NCI-H2029 treated with DMSO at 0.1 percent for 48 hours (cell line): Measurements from ENCODE around the gene ALPG.
A peak's percentile ranks its signal among the peaks of the same experiment; 100 is the strongest.
"Not testable (repeated sequence)": the region's sequence is repeated elsewhere in the genome, so short reads cannot be mapped to it uniquely, and the experiment has no call there.

Experiments used
- DNase-seq: peaks from one replicate; lab custom pipeline; 2025; lab: John Stamatoyannopoulos, UW

ALPG gene

DNA sequence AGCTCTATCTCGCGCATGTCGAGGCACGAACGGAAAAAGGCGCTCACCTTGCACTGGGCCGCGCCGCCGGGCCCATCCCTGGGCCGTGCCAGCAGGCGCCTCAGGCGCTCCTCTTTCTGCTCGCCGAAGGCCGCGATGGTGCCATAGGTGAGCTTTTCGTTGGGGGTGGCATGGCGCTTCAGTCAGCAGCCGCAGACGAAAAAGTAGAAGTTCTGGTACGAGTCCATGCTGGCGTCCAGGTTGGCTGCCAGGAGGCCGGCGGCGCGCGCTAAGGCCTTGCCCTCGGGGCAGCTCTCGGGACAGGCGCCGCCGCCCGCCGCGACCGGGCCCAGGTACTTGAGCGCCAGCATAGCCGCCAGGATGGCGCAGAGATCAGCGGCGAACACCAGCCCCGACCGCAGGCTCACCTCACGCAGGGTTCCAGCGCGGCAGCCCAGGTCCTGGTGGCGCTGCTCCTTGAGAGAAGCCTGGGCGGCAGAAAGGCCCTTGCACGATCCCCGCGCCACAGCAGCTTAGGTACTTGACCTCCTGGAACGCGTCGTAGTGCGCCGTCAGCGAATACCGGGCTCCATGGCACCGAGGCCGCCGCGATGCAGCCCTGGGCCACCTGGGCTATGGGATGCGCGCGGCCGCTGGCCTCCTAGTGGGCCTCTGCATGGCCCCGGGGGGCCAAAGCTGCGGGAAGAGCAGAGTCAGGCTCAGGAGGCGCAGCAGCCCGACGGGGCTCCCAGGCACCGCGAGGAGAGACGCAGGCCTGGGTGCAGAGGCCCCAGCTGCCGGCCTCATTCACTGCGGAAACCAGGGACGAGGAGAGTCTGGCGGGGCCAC, 12.8 kb downstream of the ALPG start:
- no peak for DNase-seq

DNA sequence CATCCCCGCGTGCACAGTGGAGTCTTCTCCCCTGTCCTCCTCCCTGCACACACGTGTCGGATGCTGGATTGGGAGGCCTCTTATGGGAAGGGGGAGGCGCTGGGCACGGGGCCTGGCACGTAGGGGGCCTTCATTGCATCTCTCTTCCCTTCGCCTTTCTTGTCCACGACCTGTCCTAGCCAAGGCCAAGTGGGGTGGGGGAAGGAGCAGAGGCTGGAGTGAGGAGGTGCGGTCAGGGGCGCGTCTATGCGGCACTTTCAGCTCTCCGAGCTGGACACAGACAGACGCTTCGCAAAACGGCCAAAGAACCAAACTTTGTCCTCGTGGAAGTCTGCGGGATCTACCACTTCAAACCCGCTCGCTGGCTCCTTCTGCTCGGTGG, 13.4 kb downstream of the ALPG start:
- no peak for DNase-seq

DNA sequence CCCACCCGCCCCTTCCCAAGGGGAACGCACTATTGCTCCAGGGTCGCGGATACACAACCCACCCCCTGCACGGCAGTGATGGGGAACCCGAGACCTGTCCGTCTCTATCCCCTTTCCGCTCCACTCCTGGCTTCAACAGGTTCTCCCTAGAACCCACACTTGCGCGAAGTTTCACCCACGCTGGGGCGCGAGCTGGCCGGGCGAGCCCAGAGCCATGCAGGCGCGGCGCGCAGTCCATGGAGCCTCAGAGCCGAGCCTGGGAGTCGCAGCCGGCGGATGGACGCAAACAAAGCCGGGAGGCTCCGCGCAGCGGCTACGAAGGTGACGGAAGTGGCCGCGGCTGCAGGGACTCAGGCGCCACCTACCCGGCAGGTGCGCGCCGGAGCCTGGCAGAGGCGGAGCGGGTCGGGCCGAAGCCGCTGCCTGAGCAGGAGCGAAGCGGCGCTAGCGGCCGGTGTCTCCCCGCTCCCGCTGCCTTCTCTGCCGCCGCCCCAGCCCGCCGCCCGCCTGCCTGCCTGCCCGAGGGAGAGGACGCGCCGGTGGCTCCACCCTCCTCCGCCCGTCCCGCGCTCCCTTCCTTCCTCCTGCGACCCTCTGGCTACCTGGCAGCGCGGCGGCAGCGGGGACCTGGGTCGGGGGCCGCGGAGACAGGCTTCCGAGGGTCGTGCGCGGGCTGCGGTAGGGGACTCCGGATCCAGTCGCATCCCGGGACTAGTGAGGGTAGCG, 14.0 kb downstream of the ALPG start:
- peak; percentile 17 for DNase-seq

DNA sequence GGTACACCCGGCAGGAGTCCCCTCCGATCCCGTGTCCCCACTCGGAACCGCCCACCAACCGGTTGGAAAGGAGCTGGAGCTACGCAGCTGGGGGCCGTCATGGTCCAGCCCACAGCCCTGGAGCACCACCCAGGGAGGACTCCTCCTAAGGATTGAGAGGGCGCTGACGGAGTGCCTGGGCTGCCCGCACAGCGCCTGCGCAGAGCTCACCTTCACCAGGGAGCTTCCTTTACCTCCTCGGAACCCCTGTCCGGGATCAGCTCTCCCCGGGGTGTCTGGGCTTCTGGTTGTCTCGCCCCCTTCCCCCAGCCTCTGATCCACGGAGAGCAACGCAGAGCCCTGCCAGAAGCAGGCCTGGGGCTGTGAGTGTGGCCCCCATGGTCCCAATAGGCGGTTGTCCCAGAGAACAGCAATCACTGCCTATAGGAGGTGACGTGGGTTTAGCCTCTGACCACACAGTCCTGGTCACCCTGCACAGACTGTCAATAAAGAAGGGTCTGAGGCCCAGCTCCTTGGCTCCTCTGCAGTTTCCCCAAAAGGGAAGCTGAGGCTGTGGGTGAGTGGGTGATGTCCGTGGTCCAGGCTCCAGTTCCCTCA, 14.6 kb downstream of the ALPG start:
- DNase-seq, result no peak

DNA sequence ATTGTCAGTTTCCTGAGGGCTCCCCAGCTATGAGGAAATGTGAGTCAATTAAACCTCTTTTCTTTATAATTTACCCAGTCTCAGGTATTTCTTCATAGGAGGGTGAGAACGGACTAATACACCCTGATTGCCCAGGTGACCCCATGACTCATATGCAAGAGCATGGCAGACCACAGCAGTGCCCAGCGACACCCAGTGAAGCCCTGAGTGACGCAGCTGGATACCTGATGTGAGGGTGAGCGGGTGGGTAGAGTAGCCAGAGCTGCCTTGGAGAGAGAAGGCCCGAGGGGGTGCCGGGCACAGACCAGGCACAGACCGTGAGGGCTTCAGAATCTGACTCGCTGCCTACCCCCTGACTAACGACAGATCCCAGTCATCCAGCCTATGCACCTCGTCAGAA, 15.4 kb downstream of the ALPG start:
- DNase-seq, result no peak

GRCh38 chr2:232422996-232423395, 16.4 kb downstream of the ALPG start:
- DNase-seq, result not testable (repeated sequence)

- not testable (repeated sequence) for DNase-seq
Observed at GRCh38 chr2:232423407-232423806, 16.8 kb downstream of the ALPG start.

- DNase-seq, result no peak
Observed at GRCh38 chr2:232431705-232432590, 25.3 kb downstream of the ALPG start.

- DNase-seq, result no peak
Observed at GRCh38 chr2:232432598-232433184, 26.0 kb downstream of the ALPG start.

- not testable (repeated sequence) for DNase-seq
Observed at GRCh38 chr2:232433622-232434021, 27.0 kb downstream of the ALPG start.

GRCh38 chr2:232434091-232434490, 27.4 kb downstream of the ALPG start:
- no peak for DNase-seq

DNA sequence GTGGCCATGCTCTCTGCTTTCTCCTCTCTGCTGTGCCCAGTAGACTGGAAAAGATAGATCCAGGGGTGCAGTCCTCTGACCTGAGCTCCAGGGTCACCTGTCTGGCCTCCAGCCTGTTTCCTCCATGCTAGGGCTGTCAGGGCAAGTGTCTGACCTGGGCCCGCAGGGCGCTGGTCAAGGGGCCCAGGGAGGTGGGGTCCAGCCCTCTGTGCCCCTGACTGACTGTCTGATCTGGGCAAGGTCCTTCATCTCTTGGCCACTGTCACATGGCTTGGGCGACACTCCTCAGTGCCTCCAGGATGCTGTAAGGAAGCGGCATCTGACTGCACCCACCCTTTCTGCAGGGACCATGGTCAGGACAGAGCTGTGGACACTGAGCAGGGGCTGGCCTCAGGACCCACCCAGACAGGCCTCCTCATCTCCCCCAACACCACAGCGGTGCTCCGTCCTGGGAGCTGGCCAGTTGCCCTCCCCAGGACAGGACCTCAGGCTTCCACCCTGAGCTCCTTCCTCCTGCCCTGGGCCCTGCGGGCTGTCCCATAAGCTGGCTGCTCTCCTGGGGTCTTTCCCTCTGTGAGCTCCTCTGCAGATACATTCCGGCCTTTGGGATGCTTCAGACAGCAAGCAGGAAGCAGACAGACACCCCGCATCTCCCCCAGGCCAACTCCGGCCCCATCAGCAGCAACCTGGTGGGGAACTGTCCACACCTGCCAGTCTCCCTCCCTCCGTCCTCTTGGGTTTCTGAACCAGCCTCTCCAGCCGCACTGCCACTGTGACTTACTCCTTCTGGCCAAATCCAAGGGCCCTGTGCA, 28.1 kb downstream of the ALPG start:
- no peak for DNase-seq

GRCh38 chr2:232435375-232435648, 28.7 kb downstream of the ALPG start:
- DNase-seq, result no peak

DNA sequence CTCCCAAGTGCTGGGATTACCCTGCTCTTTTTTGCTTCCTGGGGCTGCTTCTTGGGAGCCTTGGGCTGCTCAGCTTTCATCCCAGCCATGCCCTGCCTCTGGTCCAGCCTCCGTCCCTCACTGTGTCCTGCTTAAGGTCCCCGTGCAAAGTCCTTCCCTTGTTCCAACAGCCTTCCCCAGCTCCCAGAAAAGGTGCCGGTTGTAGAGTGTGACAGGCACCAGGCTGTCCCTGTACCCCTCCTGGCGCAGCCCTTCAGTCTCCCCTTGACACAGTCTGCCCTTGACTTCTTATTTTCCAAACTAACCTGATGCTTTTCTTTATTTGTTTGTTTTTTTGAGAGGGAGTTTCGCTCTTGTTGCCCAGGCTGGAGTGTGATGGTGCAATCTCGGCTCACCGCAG, 29.2 kb downstream of the ALPG start:
- DNase-seq, result no peak

DNA sequence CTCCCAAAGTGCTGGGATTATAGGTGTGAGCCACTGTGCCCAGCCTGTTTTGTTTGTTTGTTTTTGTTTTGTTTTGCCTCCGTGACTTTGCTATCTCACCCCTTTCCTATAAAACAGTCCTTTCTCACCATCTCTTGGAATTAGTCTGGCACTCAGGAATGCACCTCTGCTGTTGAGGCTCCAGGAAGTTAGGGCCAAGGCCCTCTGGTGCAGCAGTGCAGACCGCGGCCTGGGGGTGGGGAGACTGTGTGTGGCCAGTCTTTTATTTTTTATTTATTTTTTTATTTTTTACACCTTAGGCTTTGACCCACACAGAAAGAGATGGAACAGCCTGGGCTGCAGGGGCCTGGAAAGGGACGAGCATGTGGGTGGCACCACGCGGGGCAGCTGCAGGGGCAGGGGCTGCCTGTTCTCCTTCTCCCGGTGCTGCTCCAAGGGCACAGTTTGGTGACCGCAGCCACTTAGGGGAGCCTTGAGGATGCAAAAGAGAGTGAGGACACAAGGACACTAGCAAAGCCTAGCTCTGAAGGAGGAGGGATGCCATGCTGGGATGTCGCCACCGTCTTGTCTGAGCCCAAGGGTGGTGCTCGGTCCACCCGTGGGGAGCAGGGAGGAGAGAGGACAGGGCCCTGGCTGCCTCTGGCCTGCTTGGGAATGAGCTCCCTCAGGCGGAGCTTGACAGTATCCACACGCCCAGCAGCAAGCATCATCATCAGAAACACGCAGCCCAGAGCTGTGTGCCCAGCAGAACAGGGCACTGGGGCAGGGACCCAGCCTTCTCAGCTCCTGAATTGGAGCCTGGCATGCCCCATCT, 29.9 kb downstream of the ALPG start:
- DNase-seq, result no peak

DNA sequence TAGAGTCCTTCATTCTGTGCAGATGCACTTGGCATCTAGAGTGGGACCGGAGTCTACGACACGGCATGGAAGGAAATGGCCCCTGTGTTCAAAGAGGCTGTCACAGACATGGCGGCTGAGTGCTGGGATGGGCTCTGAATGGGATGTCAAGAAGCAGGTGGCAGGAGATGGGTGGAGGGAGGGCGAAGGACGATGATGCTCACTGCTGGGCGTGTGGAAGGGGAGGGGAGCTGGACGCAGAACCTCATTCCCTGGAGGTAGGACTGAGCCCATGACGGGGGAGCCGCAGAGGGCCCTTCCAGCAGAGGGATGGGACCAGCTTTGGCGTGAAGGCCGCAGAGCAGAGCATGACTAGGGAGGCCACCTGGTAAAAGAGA, 30.5 kb downstream of the ALPG start:
- no peak for DNase-seq

GRCh38 chr2:232438091-232438490, 31.4 kb downstream of the ALPG start:
- DNase-seq, result no peak

DNA sequence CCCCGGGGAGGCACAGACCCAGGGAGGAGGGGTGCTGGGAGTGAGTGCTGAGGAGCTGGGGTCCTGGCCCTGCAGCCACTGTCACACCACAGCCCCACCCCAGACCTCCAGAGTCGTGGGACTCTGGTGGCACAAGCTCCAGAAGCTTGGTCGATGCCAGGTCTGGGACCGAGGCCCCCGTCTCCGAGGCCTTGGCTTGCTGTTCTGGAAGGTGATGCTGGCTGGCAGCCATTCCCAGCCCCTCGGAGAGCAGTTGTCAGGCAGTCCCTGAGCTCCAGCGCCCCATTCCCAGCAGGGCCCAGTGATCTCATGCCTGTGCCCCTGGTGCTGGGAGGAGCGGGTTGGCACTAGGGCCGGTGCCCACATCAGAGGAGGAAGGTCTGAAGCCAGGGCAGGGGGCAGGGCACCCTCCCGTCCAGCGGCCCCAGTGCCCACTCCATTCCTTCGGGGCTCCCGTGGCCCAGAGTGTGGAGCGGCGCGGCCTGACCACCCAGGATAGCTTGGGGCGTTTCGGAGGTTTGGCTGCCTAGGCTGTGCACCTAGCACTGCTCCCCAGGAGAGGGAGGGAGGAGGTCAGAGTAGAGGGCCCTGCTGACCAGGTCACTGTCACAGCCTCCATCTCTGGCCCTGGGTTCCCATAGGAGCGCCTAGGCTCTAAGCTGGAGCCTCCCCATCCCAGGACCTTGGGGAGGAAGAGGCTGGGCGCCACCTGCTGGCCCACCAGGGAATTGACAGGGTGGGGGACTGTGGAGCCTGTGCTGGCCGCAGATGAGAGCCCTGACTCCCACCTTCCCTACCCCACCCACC, 32.5 kb downstream of the ALPG start:
- no peak for DNase-seq

GRCh38 chr2:232439758-232440135, 33.1 kb downstream of the ALPG start:
- no peak for DNase-seq
